Activated CD8-positive, alpha-beta memory T cell treated with anti-CD3 and anti-CD28 coated beads for 48 hours (primary cell): ENCODE data around the gene MYO7B.

ENCODE experiments used
- DNase-seq, 3 experiments: peaks; one replicate each; pipeline ENCODE4 v3.0.0-alpha.2; 2020; ENCODE audit warnings: low read depth in 2 of 3, low spot score in 2 of 3

Gene MYO7B

GRCh38 chr2:127678531-127678930 is 143.0 kb downstream of the MYO7B start:
- DNase-seq, result no peak

- DNase-seq, result no peak
These were observed 143.5 kb downstream of the MYO7B start for GRCh38 chr2:127678991-127679390.

- DNase-seq, result no peak
These were observed 144.3 kb downstream of the MYO7B start for GRCh38 chr2:127679680-127680361.

- no peak for DNase-seq
These were observed 145.3 kb downstream of the MYO7B start for GRCh38 chr2:127680706-127681287.

DNA sequence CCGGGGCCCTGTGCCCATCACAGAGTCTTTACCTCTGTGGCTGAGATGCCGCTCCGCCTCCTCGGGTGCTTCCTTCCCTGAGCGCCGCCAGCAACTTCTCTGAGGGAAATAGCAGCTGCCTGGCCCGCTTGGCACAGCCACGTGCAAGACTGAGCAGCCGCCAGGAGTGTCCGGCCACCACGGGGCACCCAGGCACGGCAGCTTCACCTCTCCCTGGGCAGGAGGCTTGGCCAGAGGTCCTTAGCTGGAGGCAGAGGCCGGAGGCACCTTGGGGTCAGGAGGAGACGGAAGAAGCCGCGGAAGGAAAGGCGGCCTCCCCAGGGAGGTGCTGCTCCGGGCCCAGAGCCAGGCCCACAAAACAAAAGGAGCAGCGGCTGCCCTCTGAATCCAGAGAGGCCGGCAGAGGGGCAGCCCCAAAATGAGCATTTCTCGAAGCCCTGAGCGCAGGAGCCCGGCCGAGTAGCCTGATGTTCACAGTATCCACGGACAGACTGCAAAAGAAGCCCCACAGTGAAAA is 145.9 kb downstream of the MYO7B start:
- DNase-seq, result no peak

DNA sequence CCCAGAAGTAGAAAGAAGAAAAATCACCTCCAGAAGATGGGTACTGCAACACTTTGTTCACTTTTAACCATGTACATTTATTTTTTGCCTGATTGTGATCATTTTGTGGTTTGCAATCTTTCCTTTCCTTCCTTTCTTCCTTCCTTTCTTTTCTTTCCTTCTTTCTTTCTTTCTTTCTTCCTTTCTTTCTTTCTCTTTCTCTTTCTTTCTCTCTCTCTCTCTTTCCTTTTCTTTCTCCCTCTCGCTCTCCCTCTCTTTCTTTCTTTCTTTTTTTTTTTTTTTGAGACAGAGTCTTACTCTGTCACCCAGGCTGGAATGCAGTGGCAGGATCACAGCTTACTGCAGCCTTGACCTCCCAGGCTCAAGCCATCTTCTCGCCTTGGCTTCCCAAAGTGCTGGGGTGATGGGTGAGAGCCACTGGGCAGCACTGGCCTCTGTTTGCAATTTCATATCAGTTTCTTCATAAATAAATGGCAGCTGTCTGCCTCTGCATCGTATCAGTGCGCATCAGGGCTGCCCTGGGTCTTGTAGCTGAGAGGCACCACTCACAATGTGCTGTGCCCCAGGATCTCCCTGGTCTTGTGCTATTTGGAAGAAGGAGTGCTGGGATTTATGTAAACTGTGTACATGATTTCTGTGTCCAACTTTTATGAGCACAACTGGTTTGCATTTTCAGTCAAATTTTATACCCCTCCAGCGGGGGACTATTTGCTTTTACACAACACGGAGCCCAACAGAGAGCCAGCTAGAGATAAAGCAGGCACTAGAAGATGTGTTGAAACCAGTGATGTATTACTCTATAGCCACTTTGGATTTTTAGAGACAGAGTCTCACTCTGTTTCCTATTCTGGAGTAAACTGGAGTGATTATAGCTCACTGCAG is 146.7 kb downstream of the MYO7B start:
- no peak for DNase-seq

DNA sequence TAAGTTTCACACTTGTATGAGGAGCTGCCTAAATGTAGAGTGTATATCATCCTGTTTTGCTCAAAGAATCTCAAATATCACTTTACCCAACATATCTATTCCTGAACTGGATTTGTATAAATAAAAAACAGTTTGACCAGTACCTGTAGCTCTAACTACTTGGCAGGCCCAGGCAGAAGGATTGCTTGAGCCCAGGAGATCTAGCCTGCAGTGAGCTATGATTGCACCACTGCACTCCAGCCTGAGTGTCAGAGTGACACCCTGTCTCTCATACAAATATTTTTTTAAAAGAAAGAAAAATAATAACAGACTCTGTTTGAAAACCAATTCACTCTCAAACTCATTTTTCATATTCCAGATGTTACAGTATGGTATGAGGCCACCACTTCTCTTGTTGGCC is 147.6 kb downstream of the MYO7B start:
- DNase-seq, result no peak

- no peak for DNase-seq
These were observed 148.3 kb downstream of the MYO7B start for GRCh38 chr2:127683757-127684156.

- DNase-seq, result no peak
These were observed 150.1 kb downstream of the MYO7B start for GRCh38 chr2:127685410-127686080.
